MM.1S (cell line): ENCODE data around the gene OR10A2.
"Not testable (repeated sequence)": the region's sequence is repeated elsewhere in the genome, so short reads cannot be mapped to it uniquely, and the experiment has no call there.

Source experiments
- DNase-seq: peaks from one replicate; pipeline ENCODE4 v3.0.0-alpha.2; 2015
- H2AFZ ChIP-seq: fragments of 300-600 bp; sonication (generic); 2 replicates; pipeline ENCODE4 v1.6.0; 2016; ENCODE audit warnings: antibody characterized with exemption, low read length
- H3F3A ChIP-seq: fragments of 300-600 bp; sonication (generic); 2 replicates; pipeline ENCODE4 v1.6.1; 2016; ENCODE audit warnings: mild to moderate bottlenecking, antibody characterized with exemption, low read length, moderate library complexity, mixed read lengths; ENCODE audit not compliant: insufficient read depth
- H3K27ac ChIP-seq: fragments of 300-600 bp; sonication (generic); 2 replicates; pipeline ENCODE4 v1.5.1; 2016; ENCODE audit warnings: mild to moderate bottlenecking, low read length
- H3K27me3 ChIP-seq: fragments of 300-600 bp; sonication (generic); replicated peaks from 2 replicates; pipeline ENCODE4 v1.6.0; 2016; ENCODE audit warnings: low read length; ENCODE audit not compliant: insufficient read depth
- H3K36me3 ChIP-seq: fragments of 300-600 bp; sonication (generic); replicated peaks from 2 replicates; pipeline ENCODE4 v1.6.1; 2016; ENCODE audit warnings: mild to moderate bottlenecking, low read length, mixed read lengths; ENCODE audit not compliant: insufficient read depth
- H3K4me1 ChIP-seq: fragments of 300-600 bp; sonication (generic); 2 replicates; pipeline ENCODE4 v1.6.1; 2016; ENCODE audit warnings: low read length, mixed read lengths
- H3K4me2 ChIP-seq: fragments of 300-600 bp; sonication (generic); 2 replicates; pipeline ENCODE4 v1.6.0; 2016; ENCODE audit warnings: low read depth, low read length
- H3K4me3 ChIP-seq: fragments of 300-600 bp; sonication (generic); 2 replicates; pipeline ENCODE4 v1.5.1; 2016; ENCODE audit warnings: low read length, mixed read lengths
- H3K79me2 ChIP-seq: fragments of 300-600 bp; sonication (generic); 2 replicates; pipeline ENCODE4 v1.6.1; 2016; ENCODE audit warnings: mixed run types, low read length, mixed read lengths
- H3K9ac ChIP-seq: fragments of 300-600 bp; sonication (generic); 2 replicates; pipeline ENCODE4 v1.6.1; 2016; ENCODE audit warnings: low read length, mixed read lengths
- H3K9me2 ChIP-seq: fragments of 300-600 bp; sonication (generic); replicated peaks from 2 replicates; pipeline ENCODE4 v1.6.1; 2016; ENCODE audit warnings: mild to moderate bottlenecking, low read length, mixed read lengths; ENCODE audit not compliant: insufficient read depth
- H3K9me3 ChIP-seq: fragments of 300-600 bp; sonication (generic); replicated peaks from 2 replicates; pipeline ENCODE4 v1.6.1; 2016; ENCODE audit warnings: mild to moderate bottlenecking, low read length, mixed read lengths; ENCODE audit not compliant: insufficient read depth
- H4K20me1 ChIP-seq: fragments of 300-600 bp; sonication (generic); 2 replicates; pipeline ENCODE4 v1.6.1; 2016; ENCODE audit warnings: mild to moderate bottlenecking, low read length, moderate library complexity, mixed read lengths; ENCODE audit not compliant: insufficient read depth
- CTCF ChIP-seq: fragments of 300-600 bp; sonication (generic); IDR thresholded peaks from 2 replicates; pipeline ENCODE4 v1.5.1; 2016; ENCODE audit warnings: antibody characterized with exemption, low read length, mixed read lengths
- EZH2 ChIP-seq: fragments of 300-600 bp; sonication (generic); optimal IDR thresholded peaks from 2 replicates; pipeline ENCODE3; 2017; ENCODE audit warnings: low read depth, mild to moderate bottlenecking, antibody characterized with exemption, low read length, mixed read lengths
- EZH2phosphoT487 ChIP-seq: fragments of 300-600 bp; sonication (generic); IDR thresholded peaks from 2 replicates; pipeline ENCODE4 v1.6.1; 2018; ENCODE audit warnings: antibody characterized with exemption, low read length

Gene OR10A2

GRCh38 chr11:6898911-6899310, 36.1 kb downstream of the OR10A2 start:
- H3F3A ChIP-seq: no peaks in the 10 kb centered on the region
- H3K4me2 ChIP-seq: no peak overlapping the region
- DNase-seq: no peak
- TF ChIP-seq EZH2phosphoT487 (no peak), EZH2 (no peak), CTCF (no peak)
- no peak overlapping the region for H3K9ac ChIP-seq
- no peaks in the 10 kb centered on the region; the same call in 1 of the 2 replicates for H3K27me3 ChIP-seq
- no peak overlapping the region for H2AFZ ChIP-seq
- no peak overlapping the region for H3K4me3 ChIP-seq
- H3K9me2 ChIP-seq: no peaks in the 10 kb centered on the region
- no peaks in the 10 kb centered on the region for H3K79me2 ChIP-seq
- no peaks in the 10 kb centered on the region for H3K9me3 ChIP-seq
- no peak overlapping the region for H3K27ac ChIP-seq
- H4K20me1 ChIP-seq: no peaks in the 10 kb centered on the region
- peaks cover 13% of the 10 kb centered on the region for H3K4me1 ChIP-seq
- H3K36me3 ChIP-seq: no peaks in the 10 kb centered on the region

DNA sequence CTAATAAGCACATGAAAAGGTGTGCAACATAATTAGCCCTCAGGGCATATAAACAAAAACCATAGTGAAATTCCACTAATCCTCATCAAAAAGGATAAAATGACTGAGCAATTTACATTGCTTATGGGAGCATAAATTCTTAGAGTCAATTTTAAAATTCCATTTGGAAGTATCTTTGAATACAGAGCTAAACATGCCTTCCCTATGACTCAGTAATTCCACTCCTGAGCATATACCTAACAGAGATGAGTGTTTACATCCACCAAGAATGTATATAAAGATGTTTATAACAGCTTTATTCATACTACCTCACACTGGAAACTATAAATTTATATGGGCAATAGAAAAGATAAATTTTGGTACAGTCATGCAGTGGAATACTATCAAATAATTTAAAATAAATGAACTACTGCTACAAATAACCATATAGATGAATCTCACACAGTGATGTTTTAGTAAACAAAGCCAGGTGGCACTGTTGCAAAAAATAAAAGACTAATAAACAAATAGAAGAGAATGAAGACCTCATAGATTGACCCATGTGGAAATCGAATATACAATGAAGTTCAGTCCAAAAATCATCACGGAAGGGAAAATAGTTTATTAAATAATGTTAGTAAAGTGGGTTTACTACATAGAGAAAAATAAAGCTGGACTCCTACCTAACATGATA, 37.6 kb downstream of the OR10A2 start:
- H3K9me3 ChIP-seq: no peaks in the 10 kb centered on the region
- no peaks in the 10 kb centered on the region for H3K36me3 ChIP-seq
- TF ChIP-seq EZH2phosphoT487: no peak
- TF ChIP-seq CTCF: peak; percentile 45
- no peak for TF ChIP-seq EZH2
- no peak overlapping the region for H3K9ac ChIP-seq
- H3K4me2 ChIP-seq: no peak overlapping the region
- H3K4me1 ChIP-seq: peaks cover 7% of the 10 kb centered on the region
- no peaks in the 10 kb centered on the region for H3K9me2 ChIP-seq
- peak; percentile 18 for DNase-seq
- no peak overlapping the region for H3K4me3 ChIP-seq
- no peaks in the 10 kb centered on the region for H4K20me1 ChIP-seq
- H3K79me2 ChIP-seq: no peaks in the 10 kb centered on the region
- H3F3A ChIP-seq: no peaks in the 10 kb centered on the region
- no peak overlapping the region for H3K27ac ChIP-seq
- H2AFZ ChIP-seq: no peak overlapping the region
- no peaks in the 10 kb centered on the region; the same call in 1 of the 2 replicates for H3K27me3 ChIP-seq

- H3K9ac ChIP-seq, H3K4me3 ChIP-seq, H3K27ac ChIP-seq, H3K4me1 ChIP-seq, H3K36me3 ChIP-seq, H3K4me2 ChIP-seq, H4K20me1 ChIP-seq, H3K27me3 ChIP-seq, H3K79me2 ChIP-seq, H3K9me3 ChIP-seq, H2AFZ ChIP-seq, H3F3A ChIP-seq, DNase-seq, H3K9me2 ChIP-seq: not testable (repeated sequence)
These were observed 41.9 kb downstream of the OR10A2 start for GRCh38 chr11:6904804-6905203.

DNA sequence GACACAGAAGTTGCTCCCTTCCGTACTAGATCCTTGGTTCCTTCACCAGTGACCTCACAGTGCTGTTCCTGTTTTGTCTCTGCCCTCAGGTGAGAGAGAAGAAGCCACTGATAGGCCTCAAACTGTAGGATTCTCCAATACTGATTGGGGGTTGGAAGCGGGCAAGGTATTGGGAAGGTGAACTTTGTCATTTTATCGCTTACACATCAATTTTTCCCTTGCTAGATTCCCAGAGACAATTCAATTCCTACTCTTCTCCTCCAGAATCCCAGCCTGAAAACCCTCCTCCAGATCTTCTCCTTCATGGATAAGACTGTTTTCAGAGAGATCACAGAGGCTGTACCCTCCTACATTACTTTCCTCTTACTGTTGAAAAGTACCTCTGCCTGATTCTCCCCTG, 48.5 kb downstream of the OR10A2 start:
- H2AFZ ChIP-seq: no peak overlapping the region
- DNase-seq: no peak
- H3K27me3 ChIP-seq: no peaks in the 10 kb centered on the region
- TF ChIP-seq EZH2 (no peak), CTCF (no peak), EZH2phosphoT487 (no peak)
- no peak overlapping the region for H3K4me2 ChIP-seq
- H4K20me1 ChIP-seq: no peaks in the 10 kb centered on the region
- H3K9me2 ChIP-seq: no peaks in the 10 kb centered on the region
- H3K4me3 ChIP-seq: no peak overlapping the region
- H3K9ac ChIP-seq: no peak overlapping the region
- H3K27ac ChIP-seq: no peak overlapping the region
- no peaks in the 10 kb centered on the region for H3K4me1 ChIP-seq
- H3K9me3 ChIP-seq: no peaks in the 10 kb centered on the region
- no peaks in the 10 kb centered on the region for H3K79me2 ChIP-seq
- no peaks in the 10 kb centered on the region for H3F3A ChIP-seq
- no peaks in the 10 kb centered on the region for H3K36me3 ChIP-seq
